Measurements from ENCODE around the gene ERBB3. TPM values are rescaled to one million over a fixed set of nuclear protein-coding genes. Genes with fewer than 3 reads are reported as not detected.

The ERBB3 gene
- total RNA-seq, 2 experiments from 2014 or later = not detected

GRCh38 chr12:56128670-56129205 is 48.8 kb downstream of the ERBB3 start:
- Histone ChIP-seq H3K9me2 (ENCODE audit: insufficient read depth, low read length) (no peaks in the 10 kb centered on the region), H3K4me2 (ENCODE audit: low read length) (peak overlapping the region; percentile 86), H3K4me1 (ENCODE audit: insufficient read depth, low read length, poor library complexity, severe bottlenecking) (peaks cover 48% of the 10 kb centered on the region), H2AFZ (ENCODE audit: low read length) (no peak overlapping the region), H3K4me3 (ENCODE audit: low read depth, low read length, poor library complexity, severe bottlenecking) (peak overlapping the region; percentile 83), H3K9me3 (ENCODE audit: low read length) (0 out of 2 replicates have a peak, but pooled peaks cover 10% of the 10 kb centered on the region), H3K27ac (ENCODE audit: low read depth, low read length, poor library complexity, severe bottlenecking) (peak overlapping the region; percentile 62), H4K20me1 (ENCODE audit: insufficient read depth, low read length) (no peaks in the 10 kb centered on the region), H3K79me2 (ENCODE audit: insufficient read depth, low read depth, low read length) (peaks cover 18% of the 10 kb centered on the region; the same call in 1 of the 2 replicates), H3K36me3 (ENCODE audit: insufficient read depth, low read length) (peaks cover 38% of the 10 kb centered on the region)
- ChIA-PET POLR2A (interaction anchor here (0.9 to 3.8 kb wide), 11 partner anchors 11 to 390 kb away, joined by 3 to 32 read pairs (median 4); partner anchors contain the start of genes MYL6, MYL6B, PA2G4 and RPL41), CTCF (ENCODE audit: unreplicated experiment) (interaction anchor here (0.6 kb wide), 1 partner anchor 232 kb away, joined by 4 read pairs; the partner anchor contains the start of gene STAT2)
- DNase-seq (ENCODE audit: low spot score) = no peak
- no peak for TF ChIP-seq CTCF (conservative IDR thresholded peaks at IDR 0.05; ENCODE audit: low read length)
- TF ChIP-seq EZH2phosphoT487 (IDR thresholded peaks at IDR 0.05; ENCODE audit: borderline replicate concordance, low read depth, low read length) = no peak
- intact Hi-C loops (cut with micrococcal nuclease; ENCODE audit: unreplicated experiment) = loop anchor here (5.0 kb wide), 1 partner anchor 319 kb away; the partner anchor contains the start of gene TIMELESS
- BruUV-seq (replicated peaks) = no TSS peak

DNA sequence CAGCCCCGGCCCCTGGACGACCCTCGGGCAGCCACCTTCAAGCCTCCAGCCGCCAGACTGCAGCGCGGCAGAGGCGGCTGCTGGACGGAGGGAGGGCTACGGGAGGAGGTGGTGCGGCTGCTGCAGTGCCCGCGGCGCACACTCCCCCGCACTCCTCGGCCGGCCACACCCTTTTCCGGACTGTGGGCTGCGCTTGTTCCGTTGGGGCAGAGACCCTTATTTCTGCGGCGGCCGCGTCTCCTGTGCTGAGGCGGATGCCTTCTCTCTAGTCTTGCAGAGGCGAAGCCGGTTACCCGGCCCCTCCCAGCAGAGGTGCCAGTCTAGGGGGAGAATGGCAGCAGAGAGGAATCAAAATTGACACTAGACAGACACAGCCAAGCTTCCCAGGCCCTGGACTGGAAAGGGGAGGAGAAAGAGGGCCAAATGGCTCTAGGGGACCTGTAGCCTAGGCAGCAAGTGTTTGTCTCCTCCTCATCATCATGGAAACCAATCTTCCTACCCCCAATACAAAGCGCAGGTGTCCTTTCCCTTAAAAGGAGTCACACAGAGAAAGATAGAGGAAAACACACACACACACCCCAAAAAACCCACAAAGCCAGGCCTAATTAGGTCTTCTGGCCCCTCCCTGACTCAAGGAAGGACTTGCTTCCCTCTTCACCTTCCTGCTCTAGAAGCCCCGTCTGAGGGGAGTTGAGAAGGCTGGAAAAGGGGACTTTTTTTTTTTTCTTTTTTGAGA is 49.4 kb downstream of the ERBB3 start:
- no peak overlapping the region for H2AFZ ChIP-seq (ENCODE audit: low read length)
- H3K27ac ChIP-seq (ENCODE audit: low read depth, low read length, poor library complexity, severe bottlenecking) = peak overlapping the region; percentile 62
- H3K4me1 ChIP-seq (ENCODE audit: insufficient read depth, low read length, poor library complexity, severe bottlenecking) = peaks cover 41% of the 10 kb centered on the region
- peak overlapping the region; percentile 83 for H3K4me3 ChIP-seq (ENCODE audit: low read depth, low read length, poor library complexity, severe bottlenecking)
- BruUV-seq (replicated peaks) = no TSS peak
- CTCF ChIA-PET (ENCODE audit: unreplicated experiment) = no interaction called here
- H3K36me3 ChIP-seq (ENCODE audit: insufficient read depth, low read length) = peaks cover 44% of the 10 kb centered on the region
- peak overlapping the region; percentile 86 for H3K4me2 ChIP-seq (ENCODE audit: low read length)
- no peaks in the 10 kb centered on the region for H3K9me2 ChIP-seq (ENCODE audit: insufficient read depth, low read length)
- DNase-seq (ENCODE audit: low spot score) = peak; percentile 85
- TF ChIP-seq CTCF (conservative IDR thresholded peaks at IDR 0.05; ENCODE audit: low read length) = no peak
- no peak for TF ChIP-seq EZH2phosphoT487 (IDR thresholded peaks at IDR 0.05; ENCODE audit: borderline replicate concordance, low read depth, low read length)
- intact Hi-C loops (cut with micrococcal nuclease; ENCODE audit: unreplicated experiment) = loop anchor here (5.0 kb wide), 1 partner anchor 318 kb away; the partner anchor contains the start of gene TIMELESS
- 0 out of 2 replicates have a peak, but pooled peaks cover 10% of the 10 kb centered on the region for H3K9me3 ChIP-seq (ENCODE audit: low read length)
- peaks cover 18% of the 10 kb centered on the region; the same call in 1 of the 2 replicates for H3K79me2 ChIP-seq (ENCODE audit: insufficient read depth, low read depth, low read length)
- POLR2A ChIA-PET = interaction anchor here (0.6 to 3.8 kb wide), 7 partner anchors 10 to 115 kb away, joined by 3 to 32 read pairs (median 4); partner anchors contain the start of genes RPL41, SMARCC2 and ZC3H10
- H4K20me1 ChIP-seq (ENCODE audit: insufficient read depth, low read length) = no peaks in the 10 kb centered on the region
